GM10266 (cell line): ENCODE measurements around the gene CPT2.

Experiments used
- DNase-seq: peaks from one replicate; pipeline ENCODE4 v3.0.0; 2012; ENCODE audit errors: extremely low spot score
- CTCF ChIP-seq: IDR thresholded peaks from 2 replicates; pipeline ENCODE4 v1.5.1; 2012; ENCODE audit warnings: mild to moderate bottlenecking, low read depth; ENCODE audit not compliant: control insufficient read depth, insufficient read depth; ENCODE audit errors: missing control alignments

CPT2 gene

GRCh38 chr1:53196485-53197290 lies at the start of gene CPT2:
Gene CPT2, plus strand, starts transcription at chr1:53196824. Its CDS starts 120 bp downstream, at chr1:53196944.
- peak; percentile 98 for DNase-seq
- no peak for TF ChIP-seq CTCF

- no peak for TF ChIP-seq CTCF
- no peak for DNase-seq
Observed at GRCh38 chr1:53147174-53147573, 49.5 kb upstream of the CPT2 start.

DNA sequence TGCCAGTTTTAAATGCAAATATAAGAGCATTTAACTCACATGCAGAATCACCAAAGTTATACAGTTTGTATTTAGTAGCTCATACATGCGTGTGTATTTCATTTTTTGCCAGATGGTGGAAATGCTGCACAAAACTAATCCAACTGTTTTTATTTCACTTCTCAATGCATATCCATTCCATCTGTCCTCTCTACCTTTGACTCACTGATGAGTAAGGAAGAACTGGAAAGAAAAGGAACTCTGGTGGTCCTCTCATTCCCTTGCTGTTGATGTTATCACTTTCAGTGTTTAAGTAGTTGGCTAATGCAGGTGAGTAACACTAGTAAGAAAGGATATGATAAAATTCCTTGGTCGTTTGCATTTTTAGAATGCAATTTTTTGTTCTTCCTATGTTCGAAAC lies 48.5 kb upstream of the CPT2 start:
- no peak for DNase-seq
- TF ChIP-seq CTCF, result no peak

DNA sequence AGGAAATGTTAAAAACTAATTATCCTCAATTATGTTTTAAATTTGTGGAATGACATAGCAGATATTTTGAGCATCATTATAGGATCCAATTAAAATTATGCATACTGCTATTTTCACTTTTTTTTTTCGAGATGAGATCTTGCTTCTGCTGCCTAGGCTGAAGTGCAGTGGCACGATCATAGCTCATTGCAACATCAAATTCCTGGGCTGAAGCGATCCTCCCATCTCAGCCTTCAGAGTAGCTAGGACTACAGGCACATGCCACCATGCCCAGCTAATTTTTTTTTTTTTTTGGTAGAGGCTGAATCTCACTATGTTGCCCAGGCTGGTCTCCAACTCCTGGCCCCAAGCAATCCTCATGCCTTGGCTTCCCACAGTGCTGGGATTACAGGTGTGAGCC lies 42.9 kb upstream of the CPT2 start:
- TF ChIP-seq CTCF, result no peak

GRCh38 chr1:53154859-53155438 lies 41.7 kb upstream of the CPT2 start:
- no peak for DNase-seq
- TF ChIP-seq CTCF, result no peak

More for the DNA sequence above, 42.9 kb upstream of the CPT2 start:
- DNase-seq, result no peak

DNA sequence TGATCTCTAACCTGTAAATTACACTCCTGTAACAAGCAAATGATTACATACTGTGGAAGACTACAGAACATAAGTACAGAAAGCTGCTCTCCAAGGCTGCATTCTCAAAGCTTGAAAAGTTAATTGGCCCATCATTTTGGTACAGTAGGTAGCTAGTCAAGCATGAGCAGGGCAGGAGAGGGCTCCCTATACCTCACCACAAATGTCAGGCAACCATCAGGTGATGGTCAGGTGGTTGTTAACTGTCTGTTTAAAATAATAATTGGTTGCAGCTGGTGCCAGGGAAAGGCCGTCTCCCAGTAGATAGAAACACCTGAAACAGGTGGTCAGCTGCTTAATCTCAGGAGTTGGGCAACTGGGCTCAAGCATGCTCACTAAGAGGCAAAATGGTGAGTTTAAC lies 41.1 kb upstream of the CPT2 start:
- TF ChIP-seq CTCF, result no peak
- no peak for DNase-seq

DNA sequence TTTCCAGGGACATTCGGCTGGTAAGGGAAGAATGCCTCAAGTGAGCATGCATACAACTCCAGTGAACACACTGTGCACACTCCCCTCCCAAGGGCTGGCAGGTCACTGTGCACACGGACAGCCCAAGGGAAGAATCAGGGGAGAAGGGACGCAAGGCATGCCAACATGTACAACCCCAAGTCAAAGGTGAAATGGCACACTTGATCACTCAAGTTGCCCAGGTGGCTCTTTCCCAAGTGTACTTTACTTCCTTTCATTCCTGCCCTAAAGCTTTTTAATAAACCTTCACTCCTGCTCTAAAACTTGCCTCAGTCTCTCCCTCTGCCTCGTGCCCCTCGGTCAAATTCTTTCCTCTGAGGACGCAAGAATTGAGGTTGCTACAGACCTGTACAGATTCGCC lies 40.7 kb upstream of the CPT2 start:
- DNase-seq, result no peak
- no peak for TF ChIP-seq CTCF
